HG03135 (cell line): Measurements from ENCODE around the gene FCHSD1.

Experiments
- ATAC-seq: cut with Tn5 transposase; IDR thresholded peaks from one replicate; pipeline ENCODE4 v1.9.1; 2021; ENCODE audit warnings: mild to moderate bottlenecking, moderate library complexity; ENCODE audit not compliant: unreplicated experiment

Gene FCHSD1

DNA sequence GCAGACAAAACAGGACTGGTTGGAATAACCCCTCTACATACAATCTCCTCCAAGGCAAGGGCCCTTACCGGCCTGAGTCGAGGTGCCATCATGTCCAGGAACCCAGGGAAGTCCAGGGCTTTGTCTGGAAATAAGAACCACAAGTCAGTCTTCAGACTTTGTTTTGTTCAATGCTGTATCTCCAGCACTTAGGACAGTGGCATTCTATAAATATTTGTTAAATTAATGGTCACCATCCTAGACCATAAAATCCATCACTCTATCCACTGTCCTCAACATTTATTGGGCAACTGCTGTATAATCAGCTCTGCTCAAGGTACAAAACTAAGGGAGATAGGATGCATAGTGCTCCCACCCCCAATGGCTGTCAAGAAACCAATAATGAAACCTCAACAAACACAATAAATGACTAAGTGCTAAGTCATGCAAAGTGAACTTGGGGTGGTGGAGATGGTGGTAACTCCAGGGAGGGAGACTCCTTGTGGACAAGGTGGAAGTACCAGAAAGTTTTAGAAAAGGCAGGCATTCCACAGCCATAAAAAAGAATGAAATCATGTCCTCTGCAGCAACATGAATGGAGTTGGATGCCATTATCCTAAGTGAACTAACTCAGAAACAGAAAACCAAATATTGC, 9.5 kb downstream of the FCHSD1 start:
- no peak for ATAC-seq

- no peak for ATAC-seq
These were observed 10.5 kb downstream of the FCHSD1 start for GRCh38 chr5:141640698-141641097.

- ATAC-seq, result no peak
These were observed 11.2 kb downstream of the FCHSD1 start for GRCh38 chr5:141640051-141640415.

DNA sequence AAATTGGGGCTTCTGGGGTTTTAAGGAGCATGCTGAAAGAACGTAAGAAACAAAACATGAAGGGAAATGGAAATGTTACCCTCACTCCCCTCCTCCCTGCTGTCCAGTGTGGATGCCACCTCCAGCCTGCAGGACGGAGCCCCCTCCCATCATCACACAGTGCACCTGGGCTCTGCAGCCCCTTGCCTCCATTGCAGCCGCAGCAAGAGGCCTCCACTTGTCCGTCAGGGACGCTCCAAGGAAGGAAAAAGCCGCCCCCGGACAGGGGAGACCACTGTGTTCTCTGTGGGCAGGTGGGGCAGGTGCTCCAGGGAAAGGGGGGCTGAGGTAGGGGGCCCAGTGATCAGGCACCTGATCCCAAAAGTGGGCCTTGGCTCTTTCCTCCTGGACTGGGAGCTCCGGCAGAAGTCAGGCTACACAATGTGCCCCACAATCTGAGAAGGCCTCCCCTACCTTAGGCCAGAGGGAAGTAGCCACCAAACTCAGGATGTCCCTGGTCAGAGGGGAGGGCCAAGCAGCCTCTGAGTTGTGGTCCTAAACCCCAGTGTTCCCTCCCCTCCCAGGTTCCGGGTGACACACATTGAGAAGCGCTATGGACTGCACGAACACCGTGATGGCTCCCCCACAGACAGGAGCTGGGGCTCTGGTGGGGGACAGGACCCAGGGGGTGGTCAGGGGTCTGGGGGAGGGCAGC, 11.7 kb downstream of the FCHSD1 start:
- ATAC-seq, result no peak

GRCh38 chr5:141638771-141639170, 12.4 kb downstream of the FCHSD1 start:
- no peak for ATAC-seq

DNA sequence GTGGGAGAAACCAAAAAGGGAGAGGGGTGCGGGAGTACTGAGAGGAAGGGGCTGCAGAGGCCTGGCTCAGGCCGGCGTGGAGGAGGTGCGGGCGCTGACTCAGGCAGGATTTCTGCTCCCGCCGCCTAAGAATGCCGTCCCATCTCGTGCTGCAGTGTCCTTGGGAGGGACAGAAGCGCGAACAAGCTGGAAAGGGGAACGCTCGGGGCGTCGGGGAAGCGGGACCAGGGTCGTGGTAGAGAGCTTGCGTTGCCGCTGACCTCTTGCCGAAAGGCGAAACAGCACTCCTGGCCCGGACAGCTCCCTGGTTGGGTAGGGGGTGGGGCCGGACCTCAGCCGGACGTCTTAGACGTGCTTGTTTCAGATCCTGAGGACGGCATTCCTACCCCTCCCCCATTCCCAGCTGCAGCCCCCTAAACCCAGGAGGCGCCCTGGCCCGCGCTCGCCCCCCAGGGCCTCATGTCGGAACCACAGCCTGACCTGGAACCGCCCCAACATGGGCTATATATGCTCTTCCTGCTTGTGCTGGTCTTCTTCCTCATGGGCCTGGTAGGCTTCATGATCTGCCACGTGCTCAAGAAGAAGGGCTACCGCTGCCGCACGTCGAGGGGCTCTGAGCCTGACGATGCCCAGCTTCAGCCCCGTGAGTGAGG, 13.3 kb downstream of the FCHSD1 start:
- ATAC-seq, result peak; percentile 26

DNA sequence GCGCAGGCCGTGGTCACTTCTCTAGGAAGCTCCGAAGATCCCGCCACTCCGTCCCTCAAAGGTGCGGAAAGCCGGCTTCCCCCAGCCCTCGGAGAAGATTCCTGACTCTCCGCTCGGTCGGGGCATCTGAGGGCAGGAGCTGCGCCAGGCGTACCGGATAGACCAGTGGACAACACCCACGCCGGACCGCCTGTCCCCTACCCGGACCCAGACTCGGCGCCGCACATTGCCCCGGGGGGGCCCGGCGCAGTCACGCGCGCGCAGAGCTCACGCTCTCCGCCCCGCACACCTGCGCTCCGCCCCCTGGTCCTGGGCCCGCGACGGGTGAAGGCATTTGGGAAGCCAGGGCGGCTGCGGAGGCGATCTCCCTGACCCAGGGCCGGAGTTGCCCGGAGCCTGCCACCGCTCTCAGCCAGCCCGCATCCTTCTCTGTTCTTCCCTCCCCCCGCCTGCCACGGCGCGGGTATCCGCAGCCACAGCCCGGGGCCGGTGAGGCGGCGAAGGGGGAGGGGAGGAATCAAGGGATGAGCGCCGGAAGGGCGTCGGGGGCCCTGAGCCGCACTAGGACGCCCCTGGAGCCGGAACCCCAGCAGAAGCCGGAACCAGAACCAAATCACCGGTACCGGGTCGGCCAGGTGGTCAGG, 14.0 kb downstream of the FCHSD1 start:
- ATAC-seq, result peak; percentile 36

- peak; percentile 80 for ATAC-seq
These were observed 14.7 kb downstream of the FCHSD1 start, which contains the start of the genes HDAC3 and RELL2 for GRCh38 chr5:141636413-141637122. Gene HDAC3, minus strand, starts transcription at chr5:141636849. Its CDS starts 59 bp downstream, at chr5:141636790. Gene RELL2, plus strand, starts transcription at chr5:141636997. Its CDS starts 1,229 bp downstream, at chr5:141638226.

- ATAC-seq, result no peak
These were observed 15.2 kb downstream of the FCHSD1 start for GRCh38 chr5:141636106-141636412.

DNA sequence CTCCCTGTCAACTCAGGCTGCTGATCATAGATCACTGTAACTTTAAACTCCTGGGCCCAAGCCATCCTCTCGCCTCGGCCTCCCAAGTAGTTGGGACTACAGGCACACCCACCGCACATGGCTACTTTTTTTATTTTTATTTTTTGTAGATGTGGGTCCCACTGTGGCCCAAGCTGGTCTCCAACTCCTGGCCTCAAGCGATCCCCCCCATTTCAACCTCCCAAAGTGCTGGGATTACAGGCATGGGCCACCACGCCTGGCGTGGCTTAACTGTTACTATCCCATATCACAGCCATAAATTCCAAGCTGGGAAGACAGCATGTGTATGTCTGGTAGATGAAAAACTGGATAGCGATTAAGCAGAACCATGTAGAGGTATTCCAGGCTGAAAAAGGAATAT, 15.6 kb downstream of the FCHSD1 start:
- no peak for ATAC-seq

GRCh38 chr5:141634720-141635119, 16.5 kb downstream of the FCHSD1 start:
- no peak for ATAC-seq

- ATAC-seq, result peak; percentile 51
These were observed 17.2 kb downstream of the FCHSD1 start for GRCh38 chr5:141633871-141634561.

DNA sequence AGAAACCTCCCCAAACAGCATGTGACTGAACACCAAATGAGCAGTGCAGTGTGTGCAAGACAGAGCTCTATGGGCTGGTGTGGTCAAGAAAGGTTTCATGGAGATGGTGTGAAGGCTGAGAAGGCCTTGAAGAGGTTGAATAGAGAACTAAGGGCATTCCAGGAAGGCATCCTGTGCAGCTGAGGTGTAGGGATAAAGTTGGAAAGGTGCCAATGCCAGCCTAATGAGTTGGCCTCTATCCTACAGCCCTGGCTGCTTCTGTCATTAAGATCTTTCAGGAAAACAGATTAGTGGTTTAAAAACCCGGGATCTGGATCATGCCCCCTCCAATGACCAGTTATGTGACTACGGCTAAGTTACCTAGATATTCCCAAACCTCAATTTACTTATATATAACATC, 18.6 kb downstream of the FCHSD1 start:
- no peak for ATAC-seq

DNA sequence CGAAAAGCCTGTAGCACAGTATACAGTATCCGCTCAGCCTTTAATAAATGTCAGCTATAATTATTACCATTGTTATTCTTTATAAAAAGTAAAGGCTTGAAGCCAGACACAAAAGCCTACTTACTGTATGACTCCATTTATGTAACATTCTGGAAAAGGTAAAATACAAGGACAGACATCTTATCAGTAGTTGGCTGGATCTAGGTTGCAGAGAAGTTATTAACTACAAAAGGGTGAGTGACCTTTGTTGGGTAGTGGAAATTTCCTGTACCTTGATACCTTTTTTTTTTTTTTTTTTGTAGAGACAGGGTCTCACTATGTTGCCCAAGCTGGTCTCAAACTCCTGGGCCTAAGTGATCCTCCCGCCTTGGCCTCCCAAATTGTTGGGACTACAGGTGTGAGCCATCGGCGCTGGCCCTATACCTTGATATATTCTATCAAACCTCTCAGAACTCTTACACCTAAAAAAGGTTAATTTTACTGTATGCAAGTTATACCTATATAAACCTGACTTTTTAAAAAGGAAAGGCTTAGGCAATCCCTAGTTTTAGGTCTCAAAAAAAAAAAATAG, 20.6 kb downstream of the FCHSD1 start:
- no peak for ATAC-seq

DNA sequence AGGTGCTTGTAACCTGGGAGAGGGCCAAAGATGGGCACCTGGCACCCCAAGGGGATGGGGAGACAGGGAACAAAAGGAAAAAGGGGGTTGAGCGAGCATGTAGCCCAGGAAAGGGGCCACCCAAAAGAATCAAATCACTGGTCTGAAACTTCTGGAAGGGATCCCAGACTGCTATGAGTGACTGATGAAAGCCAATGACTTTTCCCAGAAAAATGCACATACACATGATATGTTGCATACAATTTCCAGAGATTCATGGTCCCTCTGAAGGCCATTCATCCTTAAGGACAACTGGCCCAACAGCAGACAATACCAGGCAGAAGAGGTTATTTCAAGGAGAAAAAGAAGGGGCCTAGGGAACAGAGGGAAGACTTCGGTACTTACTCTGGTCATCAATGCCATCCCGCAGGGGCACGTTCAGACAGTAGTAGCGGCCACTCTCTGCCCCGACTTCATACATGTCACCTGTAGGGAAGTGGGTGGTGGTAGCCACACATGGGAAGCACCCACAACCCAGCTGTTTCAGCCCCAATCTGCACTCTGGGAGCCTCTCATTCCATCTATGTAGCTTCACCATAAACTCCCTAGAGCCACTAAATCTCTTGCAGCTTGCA, 22.9 kb downstream of the FCHSD1 start:
- no peak for ATAC-seq

- no peak for ATAC-seq
These were observed 27.6 kb downstream of the FCHSD1 start for GRCh38 chr5:141623611-141624010.

DNA sequence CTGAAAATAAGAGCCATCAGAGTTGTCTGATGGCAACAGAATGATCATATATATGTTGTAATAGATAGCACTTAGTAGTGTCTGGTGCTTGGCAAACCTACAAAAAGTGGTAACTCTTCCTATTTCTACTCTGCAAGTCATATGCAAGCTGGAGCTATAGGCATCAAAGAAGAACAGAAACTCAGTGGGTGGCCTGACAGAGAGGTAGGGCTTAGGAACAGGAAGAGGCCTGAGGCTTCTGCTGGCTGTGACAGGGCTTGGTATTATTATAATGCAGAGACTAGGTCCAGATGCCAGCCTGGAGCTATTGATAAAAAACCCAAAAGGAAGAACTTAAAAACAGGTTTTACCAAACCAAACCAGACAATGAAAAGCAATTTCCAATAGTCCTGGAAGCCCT, 28.0 kb downstream of the FCHSD1 start:
- peak; percentile 40 for ATAC-seq

- ATAC-seq, result peak; percentile 85
These were observed 32.2 kb downstream of the FCHSD1 start, which contains the start of gene DIAPH1 for GRCh38 chr5:141618804-141619554. Gene DIAPH1, minus strand, starts transcription at chr5:141619000. Its CDS starts 86 bp downstream, at chr5:141618914.
